Naive thymus-derived CD4-positive, alpha-beta T cell (primary cell): ENCODE results near the gene GRIK4. TPM values are rescaled to one million over a fixed set of nuclear protein-coding genes. Genes with fewer than 3 reads are reported as not detected.

ENCODE experiments used
- ATAC-seq: fragments of 150-1000 bp; cut with Tn5 transposase; 2 replicates; pipeline ENCODE4 v1.10.0; 2021; ENCODE audit warnings: mild to moderate bottlenecking, moderate library complexity
- CTCF ChIA-PET: fragments of 350-600 bp; sonication (Branson Sonifier 250); formaldehyde crosslinking; loops from one replicate; lab custom pipeline; 2021; ENCODE audit warnings: antibody characterized with exemption; lab: Charles Lee
- POLR2A ChIA-PET: fragments of 350-600 bp; sonication (Branson Sonifier 250); formaldehyde crosslinking; loops from one replicate; lab custom pipeline; 2021; ENCODE audit warnings: antibody characterized with exemption, inconsistent platforms; lab: Charles Lee
- DNase-seq, 9 donors: peaks; one replicate each; pipeline versions ENCODE4 v3.0.0 to v3.0.0-alpha.2; 2020 to 2022; ENCODE audit warnings: mixed read lengths in 1 of 9
- H3K27ac ChIP-seq: one replicate; pipeline ENCODE4 v1.7.0; 2013; ENCODE audit warnings: mild to moderate bottlenecking, low read depth, low read length, moderate library complexity
- H3K27me3 ChIP-seq, 2 donors: one replicate each; pipeline ENCODE4 v1.7.0; 2013; ENCODE audit warnings: low read length in 2 of 2, mild to moderate bottlenecking in 2 of 2, moderate library complexity in 2 of 2; ENCODE audit not compliant: control insufficient read depth in 2 of 2, insufficient read depth in 2 of 2
- H3K36me3 ChIP-seq, 3 experiments: 1 replicate in 2 of 3; 2 replicates in 1 of 3; pipeline ENCODE4 v1.7.0; 2013; ENCODE audit warnings: low read length in 3 of 3, mild to moderate bottlenecking in 3 of 3, moderate library complexity in 1 of 3; ENCODE audit not compliant: insufficient read depth in 3 of 3, control insufficient read depth in 2 of 3
- H3K4me1 ChIP-seq, 2 donors: one replicate each; pipeline ENCODE4 v1.7.0; 2013; ENCODE audit warnings: low read length in 2 of 2, mild to moderate bottlenecking in 2 of 2, moderate library complexity in 1 of 2; ENCODE audit not compliant: control insufficient read depth in 2 of 2, insufficient read depth in 2 of 2
- H3K4me3 ChIP-seq: 2 replicates; pipeline ENCODE4 v1.7.0; 2013; ENCODE audit warnings: mild to moderate bottlenecking, low read length
- H3K9me3 ChIP-seq, 3 experiments: 1 replicate in 2 of 3; 2 replicates in 1 of 3; pipeline ENCODE4 v1.7.0; 2013; ENCODE audit warnings: low read length in 3 of 3; ENCODE audit not compliant: control insufficient read depth in 2 of 3
- H3K27ac Mint-ChIP-seq, 9 donors: one replicate each; pipeline ENCODE4 v1.8.0; 2020 to 2022; ENCODE audit warnings: mixed read lengths in 9 of 9, mild to moderate bottlenecking in 8 of 9, moderate library complexity in 5 of 9, inconsistent platforms in 2 of 9
- H3K27me3 Mint-ChIP-seq, 5 donors: one replicate each; pipeline ENCODE4 v1.8.0; 2021 to 2022; ENCODE audit warnings: mixed read lengths in 5 of 5, mild to moderate bottlenecking in 1 of 5
- H3K36me3 Mint-ChIP-seq, 5 donors: one replicate each; pipeline ENCODE4 v1.8.0; 2020 to 2022; ENCODE audit warnings: mixed read lengths in 5 of 5, mild to moderate bottlenecking in 3 of 5, inconsistent platforms in 1 of 5
- H3K4me1 Mint-ChIP-seq, 7 donors: one replicate each; pipeline ENCODE4 v1.8.0; 2020 to 2022; ENCODE audit warnings: mixed read lengths in 7 of 7, mild to moderate bottlenecking in 3 of 7, inconsistent platforms in 1 of 7
- H3K4me3 Mint-ChIP-seq, 10 donors: one replicate each; pipeline ENCODE4 v1.8.0; 2020 to 2022; ENCODE audit warnings: mild to moderate bottlenecking in 10 of 10, mixed read lengths in 10 of 10, moderate library complexity in 6 of 10, inconsistent platforms in 2 of 10
- H3K9me3 Mint-ChIP-seq, 11 donors: one replicate each; pipeline ENCODE4 v1.8.0; 2020 to 2022; ENCODE audit warnings: mixed read lengths in 11 of 11, mild to moderate bottlenecking in 4 of 11, inconsistent platforms in 1 of 11, moderate library complexity in 1 of 11
- intact Hi-C, 2 donors: fragments of 100-400 bp; cut with micrococcal nuclease; formaldehyde crosslinking; loops; one replicate each; pipeline ENCODE4 v1.15.1; 2023
- polyA plus RNA-seq, 2 donors: library from polyadenylated mRNA; unstranded; fragments of 300-500 nt; fragmentation: Illumina TruSeq; gene quantifications; one replicate each; pipeline ENCODE4 v1.2.3, GENCODE V29; 2021
- total RNA-seq, 6 experiments: library from RNA in 5 of 6; stranded (reverse) in 5 of 6; gene quantifications; 1 replicate in 5 of 6; 2 replicates in 1 of 6; pipeline ENCODE4 v1.2.3 and lab custom pipeline; 2021 to 2026

The GRIK4 gene
- total and polyA plus RNA-seq, 7 experiments from 2014 or later, result 0.93 to 3.8 TPM; not detected in 5

DNA sequence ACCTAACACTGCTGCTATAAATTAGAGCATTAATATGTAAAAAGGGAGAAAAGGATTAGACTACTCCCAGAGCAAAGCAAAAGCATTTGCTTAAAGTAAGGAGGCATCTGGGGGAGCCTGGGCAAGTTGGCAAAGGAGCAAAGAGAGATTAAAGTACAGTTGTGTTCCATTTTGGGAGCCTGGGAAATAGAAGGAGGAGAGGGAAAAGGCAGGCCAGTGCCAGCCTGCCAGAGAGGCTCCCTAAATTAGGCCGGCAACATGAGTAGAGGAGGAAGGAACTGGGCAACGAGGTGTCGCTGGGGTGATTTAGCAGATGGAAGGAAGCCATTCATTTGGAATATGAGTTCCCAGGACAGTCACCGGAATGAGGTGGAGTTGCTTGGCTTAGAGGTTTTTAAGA is 326.1 kb downstream of the GRIK4 start:
- no peaks in the 10 kb centered on the region for H3K36me3 ChIP-seq
- ATAC-seq, result no peak
- DNase-seq, result no peak
- H3K4me3 ChIP-seq, result no peak overlapping the region
- Mint-ChIP-seq H3K36me3 (no peaks in the 10 kb centered on the region), H3K4me1 (peaks cover 0 to 7% (median 0%) of the 10 kb centered on the region in 7 donors), H3K9me3 (no peaks in the 10 kb centered on the region), H3K4me3 (no peak overlapping the region), H3K27me3 (peaks cover 3 to 23% (median 14%) of the 10 kb centered on the region in 5 donors), H3K27ac (no peak overlapping the region)
- no peaks in the 10 kb centered on the region for H3K4me1 ChIP-seq
- CTCF ChIA-PET, result no interaction called here
- POLR2A ChIA-PET, result no interaction called here
- no peaks in the 10 kb centered on the region for H3K27me3 ChIP-seq
- intact Hi-C loops, result no loop called here
- H3K27ac ChIP-seq, result no peak overlapping the region
- H3K9me3 ChIP-seq, result no peaks in the 10 kb centered on the region

GRCh38 chr11:120839201-120839600 is 327.7 kb downstream of the GRIK4 start:
- ATAC-seq (no peak), DNase-seq (no peak)
- no peak overlapping the region for H3K27ac ChIP-seq
- intact Hi-C loops, result no loop called here
- Mint-ChIP-seq H3K36me3 (no peaks in the 10 kb centered on the region), H3K27me3 (peaks cover 3 to 20% (median 10%) of the 10 kb centered on the region in 5 donors), H3K27ac (no peak overlapping the region), H3K9me3 (no peaks in the 10 kb centered on the region), H3K4me3 (no peak overlapping the region), H3K4me1 (peaks cover 0 to 7% (median 0%) of the 10 kb centered on the region in 7 donors)
- H3K27me3 ChIP-seq, result no peaks in the 10 kb centered on the region
- CTCF ChIA-PET, result no interaction called here
- H3K36me3 ChIP-seq, result no peaks in the 10 kb centered on the region
- H3K4me1 ChIP-seq, result no peaks in the 10 kb centered on the region
- H3K9me3 ChIP-seq, result no peaks in the 10 kb centered on the region
- no peak overlapping the region for H3K4me3 ChIP-seq
- POLR2A ChIA-PET, result no interaction called here

- Histone ChIP-seq H3K9me3 (no peaks in the 10 kb centered on the region), H3K4me3 (no peak overlapping the region), H3K4me1 (no peaks in the 10 kb centered on the region), H3K27ac (no peak overlapping the region), H3K36me3 (no peaks in the 10 kb centered on the region), H3K27me3 (no peaks in the 10 kb centered on the region)
- no peaks in the 10 kb centered on the region for H3K36me3 Mint-ChIP-seq
- no peak for DNase-seq
- no peaks in the 10 kb centered on the region for H3K9me3 Mint-ChIP-seq
- no peak overlapping the region for H3K4me3 Mint-ChIP-seq
- H3K27ac Mint-ChIP-seq, result no peak overlapping the region
- peak; percentile 66 for ATAC-seq
- POLR2A ChIA-PET, result no interaction called here
- intact Hi-C loops, result no loop called here
- H3K4me1 Mint-ChIP-seq, result peaks cover 0 to 7% (median 0%) of the 10 kb centered on the region in 7 donors
- peaks cover 3 to 23% (median 10%) of the 10 kb centered on the region in 5 donors for H3K27me3 Mint-ChIP-seq
- CTCF ChIA-PET, result interaction anchor here (0.5 kb wide), 1 partner anchor 11 kb away, joined by 3 read pairs; no protein-coding TSS in a partner anchor
Measured at GRCh38 chr11:120839846-120840402, 328.4 kb downstream of the GRIK4 start.

DNA sequence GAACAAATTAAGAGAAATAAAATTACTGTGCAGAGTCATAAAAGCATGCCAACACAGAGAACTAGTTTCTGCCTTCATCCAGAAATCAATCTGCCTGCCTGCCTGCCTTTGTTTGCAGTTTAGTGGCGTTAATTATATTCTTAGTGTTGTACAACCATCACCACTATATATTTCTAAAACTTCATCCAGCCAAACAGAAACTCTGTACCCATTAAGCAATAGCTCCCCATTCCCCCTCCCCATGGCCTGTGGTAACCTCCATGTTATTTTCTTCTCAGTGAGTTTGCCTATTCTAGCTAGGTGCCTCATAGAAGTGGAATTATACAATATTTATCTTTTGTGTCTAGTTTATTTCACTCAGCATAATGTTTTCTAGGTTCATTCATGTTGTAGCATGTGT is 329.1 kb downstream of the GRIK4 start:
- intact Hi-C loops, result no loop called here
- Histone ChIP-seq H3K4me3 (no peak overlapping the region), H3K9me3 (no peaks in the 10 kb centered on the region), H3K27ac (no peak overlapping the region), H3K4me1 (no peaks in the 10 kb centered on the region), H3K36me3 (no peaks in the 10 kb centered on the region), H3K27me3 (no peaks in the 10 kb centered on the region)
- Mint-ChIP-seq H3K27ac (no peak overlapping the region), H3K9me3 (no peaks in the 10 kb centered on the region), H3K4me3 (no peak overlapping the region), H3K4me1 (peaks cover 0 to 5% (median 0%) of the 10 kb centered on the region in 7 donors), H3K36me3 (no peaks in the 10 kb centered on the region), H3K27me3 (peaks cover 3 to 18% (median 7%) of the 10 kb centered on the region in 5 donors)
- ATAC-seq (no peak), DNase-seq (no peak)
- POLR2A ChIA-PET, result no interaction called here
- CTCF ChIA-PET, result no interaction called here

GRCh38 chr11:120841074-120841473 is 329.5 kb downstream of the GRIK4 start:
- no peak overlapping the region for H3K4me3 Mint-ChIP-seq
- no peak for DNase-seq
- H3K36me3 ChIP-seq, result no peaks in the 10 kb centered on the region
- ATAC-seq, result no peak
- H3K9me3 Mint-ChIP-seq, result no peaks in the 10 kb centered on the region
- no peaks in the 10 kb centered on the region for H3K27me3 ChIP-seq
- ChIA-PET CTCF (no interaction called here), POLR2A (no interaction called here)
- H3K4me3 ChIP-seq, result no peak overlapping the region
- H3K27me3 Mint-ChIP-seq, result peaks cover 3 to 16% (median 6%) of the 10 kb centered on the region in 5 donors
- H3K27ac Mint-ChIP-seq, result no peak overlapping the region
- H3K4me1 ChIP-seq, result no peaks in the 10 kb centered on the region
- intact Hi-C loops, result no loop called here
- no peaks in the 10 kb centered on the region for H3K36me3 Mint-ChIP-seq
- peaks cover 0 to 4% (median 0%) of the 10 kb centered on the region in 7 donors for H3K4me1 Mint-ChIP-seq
- H3K27ac ChIP-seq, result no peak overlapping the region
- H3K9me3 ChIP-seq, result no peaks in the 10 kb centered on the region

- intact Hi-C loops, result no loop called here
- H3K36me3 Mint-ChIP-seq, result no peaks in the 10 kb centered on the region
- Histone ChIP-seq H3K4me1 (no peaks in the 10 kb centered on the region), H3K9me3 (no peaks in the 10 kb centered on the region), H3K27me3 (no peaks in the 10 kb centered on the region), H3K36me3 (no peaks in the 10 kb centered on the region), H3K27ac (no peak overlapping the region), H3K4me3 (no peak overlapping the region)
- no peaks in the 10 kb centered on the region for H3K9me3 Mint-ChIP-seq
- POLR2A ChIA-PET, result no interaction called here
- H3K4me3 Mint-ChIP-seq, result no peak overlapping the region
- DNase-seq, result no peak
- no peak overlapping the region for H3K27ac Mint-ChIP-seq
- ATAC-seq, result no peak
- CTCF ChIA-PET, result no interaction called here
- peaks cover 3 to 16% (median 6%) of the 10 kb centered on the region in 5 donors for H3K27me3 Mint-ChIP-seq
- H3K4me1 Mint-ChIP-seq, result peaks cover 0 to 4% (median 0%) of the 10 kb centered on the region in 7 donors
Measured at GRCh38 chr11:120842195-120842594, 330.6 kb downstream of the GRIK4 start.

GRCh38 chr11:120853435-120853834 is 341.9 kb downstream of the GRIK4 start:
- Histone ChIP-seq H3K4me1 (no peaks in the 10 kb centered on the region), H3K27me3 (no peaks in the 10 kb centered on the region), H3K27ac (no peak overlapping the region), H3K36me3 (no peaks in the 10 kb centered on the region), H3K4me3 (no peak overlapping the region), H3K9me3 (no peaks in the 10 kb centered on the region)
- Mint-ChIP-seq H3K4me1 (peaks cover 0 to 13% (median 0%) of the 10 kb centered on the region in 7 donors), H3K27ac (no peak overlapping the region), H3K36me3 (no peaks in the 10 kb centered on the region), H3K27me3 (peaks cover 2 to 16% (median 6%) of the 10 kb centered on the region in 5 donors), H3K9me3 (peaks cover 0 to 5% (median 0%) of the 10 kb centered on the region in 11 donors), H3K4me3 (no peak overlapping the region)
- intact Hi-C loops, result no loop called here
- ChIA-PET POLR2A (no interaction called here), CTCF (no interaction called here)
- DNase-seq, result no peak
- ATAC-seq, result no peak
